ENCODE measurements around the gene UBAC1. TPM values are rescaled to one million over a fixed set of nuclear protein-coding genes. Genes with fewer than 3 reads are reported as not detected.

The UBAC1 gene
- total and polyA plus RNA-seq, 5 donors: 64.0 to 88.7 (median 83.3) TPM

DNA sequence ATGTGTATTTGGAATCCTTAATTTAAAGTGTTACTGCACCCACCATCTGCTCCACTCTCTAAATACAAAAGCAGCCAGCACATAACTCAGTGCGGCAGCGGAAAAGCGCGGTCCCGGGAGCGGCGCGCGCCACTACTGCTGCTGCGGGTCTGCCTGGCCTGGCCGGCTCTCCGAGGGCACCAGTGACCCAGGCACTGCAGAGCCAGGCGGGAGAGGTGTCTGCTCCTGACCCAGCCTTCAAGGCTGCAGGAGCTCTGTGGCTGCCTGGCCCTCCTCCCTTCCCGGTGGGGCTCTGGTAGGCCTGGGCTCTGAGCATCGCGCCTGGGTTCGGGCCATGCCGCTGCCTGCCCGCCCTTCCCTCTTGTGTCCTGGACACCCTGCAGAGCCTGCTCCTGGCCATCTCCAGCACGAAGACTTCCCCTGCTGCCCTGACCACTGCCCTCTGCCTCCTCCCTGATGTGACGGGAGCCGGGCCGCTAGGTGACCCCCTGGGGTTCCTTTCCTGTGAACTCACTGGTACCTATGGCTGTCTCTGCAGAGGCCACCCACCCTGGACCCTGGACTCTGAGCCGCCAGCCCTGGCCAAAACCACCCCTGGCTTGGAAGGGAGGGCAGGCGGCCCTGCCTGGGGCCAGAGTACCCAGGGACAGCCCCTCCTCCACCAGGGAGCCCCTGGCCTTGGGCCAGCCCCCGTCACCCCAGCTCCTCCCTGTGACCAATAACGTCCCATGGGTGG, 32.8 kb upstream of the UBAC1 start:
- no peak for ATAC-seq
- DNase-seq: no peak
- no peak overlapping the region for H3K27ac ChIP-seq (ENCODE audit: low read length)
- H3K27me3 ChIP-seq (ENCODE audit: control insufficient read depth, insufficient read depth): no peaks in the 10 kb centered on the region
- H3K9me3 ChIP-seq (ENCODE audit: control insufficient read depth, low read length): no peaks in the 10 kb centered on the region
- WGBS: 87% methylated on average over 27 of the region's 27 CpGs
- no peak overlapping the region for H3K4me3 ChIP-seq (ENCODE audit: low read length)
- intact Hi-C loops (cut with DNase I): no loop called here
- H3K4me1 ChIP-seq (ENCODE audit: control insufficient read depth, insufficient read depth, low read length): no peaks in the 10 kb centered on the region

DNA sequence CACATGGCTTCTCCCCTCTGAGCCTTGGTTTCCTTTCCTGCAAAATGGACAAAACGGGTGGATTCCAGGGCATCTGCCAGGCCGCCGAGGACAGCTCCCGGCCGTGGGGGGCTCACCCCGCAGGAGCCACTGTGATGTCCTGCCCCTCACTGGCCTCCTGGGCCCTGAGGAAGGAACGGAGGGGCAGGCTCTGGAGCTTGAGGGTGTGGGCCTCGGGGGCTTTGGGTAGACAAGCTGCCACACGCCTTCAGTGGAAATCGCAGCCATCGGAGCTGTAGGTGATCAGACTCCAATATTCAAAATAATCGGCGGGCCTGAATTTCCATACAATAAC, 32.2 kb upstream of the UBAC1 start:
- Histone ChIP-seq H3K4me3 (ENCODE audit: low read length) (no peak overlapping the region), H3K9me3 (ENCODE audit: control insufficient read depth, low read length) (no peaks in the 10 kb centered on the region), H3K27ac (ENCODE audit: low read length) (peak overlapping the region; percentile 37), H3K27me3 (ENCODE audit: control insufficient read depth, insufficient read depth) (no peaks in the 10 kb centered on the region), H3K4me1 (ENCODE audit: control insufficient read depth, insufficient read depth, low read length) (no peaks in the 10 kb centered on the region)
- DNase-seq (no peak), ATAC-seq (no peak)
- intact Hi-C loops (cut with DNase I): no loop called here
- 55% methylated on average over 13 of the region's 13 CpGs for WGBS

DNA sequence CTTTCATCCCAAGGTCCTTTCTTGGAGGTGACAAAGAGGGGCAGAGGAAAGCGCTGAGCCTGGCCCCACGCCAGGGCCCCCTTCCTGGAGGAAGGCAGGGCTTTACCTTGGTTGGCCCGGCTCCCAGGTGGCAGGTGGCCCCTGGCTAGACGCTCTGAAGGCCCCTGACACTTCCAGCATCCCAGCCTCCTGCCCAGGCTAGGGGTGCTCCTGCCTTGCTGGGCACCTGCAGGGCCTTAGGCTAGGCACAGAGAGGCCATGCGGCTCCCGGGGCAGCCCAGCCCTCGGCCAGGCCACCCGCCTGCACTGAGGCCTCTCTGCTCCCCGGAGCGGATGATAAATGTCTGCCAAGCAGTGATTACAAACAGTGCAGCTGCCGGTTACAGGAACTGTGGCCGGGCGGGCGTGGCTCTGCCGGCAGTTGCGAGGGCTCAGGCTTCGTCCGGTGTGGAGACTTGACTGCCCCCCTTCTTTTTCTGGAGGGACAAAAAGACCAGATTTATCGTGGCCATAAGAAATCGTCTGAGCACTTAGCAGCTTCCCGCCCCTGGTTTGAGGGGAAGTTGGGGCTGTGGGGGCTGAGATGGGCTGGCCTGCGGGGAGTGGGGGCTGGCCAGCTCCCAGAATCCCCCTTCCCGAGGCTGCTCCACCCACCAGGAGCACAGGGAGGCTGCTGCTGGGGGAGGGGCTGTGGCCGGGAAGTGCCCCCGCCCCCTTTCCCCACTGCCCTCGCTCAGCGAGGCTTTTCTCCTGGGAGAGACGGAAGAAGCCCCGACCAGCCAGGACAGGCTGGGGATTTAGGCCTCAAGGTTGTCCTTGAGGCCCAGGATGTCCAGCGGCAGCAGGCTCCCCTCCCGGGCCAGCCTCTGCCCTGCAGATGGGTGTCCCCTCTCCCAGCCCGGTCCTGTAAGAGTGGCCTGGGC, 31.6 kb upstream of the UBAC1 start:
- Histone ChIP-seq H3K4me1 (ENCODE audit: control insufficient read depth, insufficient read depth, low read length) (no peaks in the 10 kb centered on the region), H3K9me3 (ENCODE audit: control insufficient read depth, low read length) (no peaks in the 10 kb centered on the region), H3K27ac (ENCODE audit: low read length) (peak overlapping the region; percentile 37), H3K27me3 (ENCODE audit: control insufficient read depth, insufficient read depth) (no peaks in the 10 kb centered on the region), H3K4me3 (ENCODE audit: low read length) (peak overlapping the region; percentile 2)
- ATAC-seq (peak; percentile 89), DNase-seq (peak; percentile 91 to 97 (median 95))
- intact Hi-C loops (cut with DNase I): no loop called here
- 5% methylated on average over 32 of the region's 32 CpGs for WGBS

DNA sequence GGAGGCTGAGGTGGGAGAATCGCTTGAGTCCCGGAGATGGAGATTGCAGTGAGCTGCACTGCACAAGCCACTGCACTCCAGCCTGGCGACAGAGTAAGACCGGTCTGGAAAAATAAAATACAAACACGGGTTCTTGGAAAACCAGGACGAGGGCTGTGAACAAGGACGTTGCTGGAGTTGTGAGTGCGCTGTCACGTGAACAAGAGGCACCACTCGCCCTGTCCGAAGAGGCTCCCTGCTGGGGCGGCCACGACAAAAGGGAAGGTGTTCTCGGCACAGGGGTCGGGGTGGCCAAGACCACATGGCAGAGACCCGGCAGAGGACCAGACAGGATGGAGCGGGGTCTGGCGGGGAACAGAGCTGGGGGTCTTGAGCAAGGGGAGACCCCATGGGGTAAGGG, 30.6 kb upstream of the UBAC1 start:
- H3K9me3 ChIP-seq (ENCODE audit: control insufficient read depth, low read length): no peaks in the 10 kb centered on the region
- intact Hi-C loops (cut with DNase I): no loop called here
- no peaks in the 10 kb centered on the region for H3K27me3 ChIP-seq (ENCODE audit: control insufficient read depth, insufficient read depth)
- ATAC-seq (no peak), DNase-seq (no peak)
- no peak overlapping the region for H3K27ac ChIP-seq (ENCODE audit: low read length)
- no peak overlapping the region for H3K4me3 ChIP-seq (ENCODE audit: low read length)
- WGBS: 85% methylated on average over 18 of the region's 18 CpGs
- H3K4me1 ChIP-seq (ENCODE audit: control insufficient read depth, insufficient read depth, low read length): no peaks in the 10 kb centered on the region

DNA sequence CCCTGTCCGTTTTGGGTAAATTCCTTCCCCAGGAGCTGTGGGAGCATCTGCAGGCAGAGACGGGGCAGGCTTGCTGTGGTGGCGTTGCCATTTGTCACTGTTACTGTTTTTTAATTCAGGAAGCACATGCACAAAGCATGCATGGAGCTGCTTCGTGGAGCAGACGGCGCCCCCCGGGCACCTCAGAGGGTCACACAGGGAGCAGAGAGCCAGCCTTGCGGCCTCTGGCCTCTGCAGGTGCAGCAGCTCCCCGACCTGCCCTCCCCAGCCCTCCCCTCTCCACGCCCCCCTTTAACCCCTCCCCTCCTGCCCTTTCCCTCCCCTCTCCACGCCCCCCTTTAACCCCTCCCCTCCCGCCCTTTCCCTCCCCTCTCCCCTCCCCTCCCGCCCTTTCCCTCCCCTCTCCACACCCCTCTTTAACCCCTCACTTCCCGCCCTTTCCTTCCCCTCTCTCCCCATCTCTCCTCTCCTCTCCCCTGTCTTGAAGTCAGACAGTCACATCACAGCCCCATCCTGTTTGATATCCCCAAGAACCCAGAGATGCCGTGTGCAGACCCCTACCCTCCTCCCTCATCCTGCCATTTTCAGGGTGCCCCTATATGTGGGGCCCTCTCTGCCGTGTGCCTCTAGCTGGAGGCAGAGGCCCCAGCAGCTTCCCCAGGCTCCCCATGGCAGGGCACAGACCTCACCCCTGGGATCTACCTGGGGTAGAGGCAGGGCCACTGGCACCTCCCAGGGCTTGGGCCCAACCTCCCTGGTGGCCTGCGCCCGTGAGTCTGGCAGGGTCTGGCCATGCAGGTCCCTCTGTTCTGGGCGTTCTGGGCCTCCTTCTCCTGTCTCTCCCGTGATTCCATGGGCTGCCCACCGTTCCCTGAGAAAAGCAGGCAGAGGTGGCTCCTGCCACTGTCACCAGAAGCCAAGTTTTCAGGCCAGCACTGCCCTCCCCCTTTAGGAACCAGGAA, 29.6 kb upstream of the UBAC1 start:
- intact Hi-C loops (cut with DNase I): no loop called here
- ATAC-seq: peak; percentile 11 to 35

DNA sequence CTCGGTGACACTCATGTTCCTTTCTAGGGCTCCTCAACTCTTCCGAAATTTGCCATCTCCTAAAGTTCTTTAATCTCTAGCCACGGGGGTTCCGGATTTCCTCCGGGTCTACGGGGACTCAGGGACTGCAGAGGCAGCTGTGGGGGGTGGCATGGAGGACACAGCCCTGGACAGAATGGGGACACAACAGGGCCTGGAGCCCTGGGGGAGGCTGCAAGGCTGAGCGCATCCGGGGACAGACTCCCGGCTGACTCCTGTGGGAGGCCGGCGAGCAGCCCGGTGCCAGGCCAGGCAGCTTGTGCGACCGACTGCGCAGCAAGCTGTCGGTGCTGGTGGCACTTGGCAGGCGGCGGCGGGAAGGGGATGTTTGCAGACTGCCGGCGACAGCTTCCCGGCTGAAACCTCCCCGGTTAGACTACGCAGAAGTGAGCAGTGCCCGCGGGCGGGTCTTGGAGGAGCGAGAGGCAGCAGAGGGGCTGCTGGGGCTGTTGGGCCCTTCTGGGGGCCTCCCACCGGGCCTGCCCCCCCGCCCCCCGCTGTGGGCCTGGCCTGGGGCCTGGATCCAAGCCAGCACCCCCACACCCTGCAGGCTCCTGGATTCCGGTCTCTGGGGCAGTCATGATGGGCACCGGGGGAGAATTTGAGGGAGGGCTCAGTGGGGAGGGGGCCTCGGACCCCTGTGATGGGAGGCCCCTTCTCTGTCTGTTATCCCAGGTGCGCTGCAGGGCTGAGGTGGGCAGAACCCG, 28.7 kb upstream of the UBAC1 start:
- ATAC-seq: no peak
- Histone ChIP-seq H3K27me3 (ENCODE audit: control insufficient read depth, insufficient read depth) (no peaks in the 10 kb centered on the region), H3K4me1 (ENCODE audit: control insufficient read depth, insufficient read depth, low read length) (no peaks in the 10 kb centered on the region), H3K4me3 (ENCODE audit: low read length) (no peak overlapping the region), H3K27ac (ENCODE audit: low read length) (no peak overlapping the region), H3K9me3 (ENCODE audit: control insufficient read depth, low read length) (no peaks in the 10 kb centered on the region)
- WGBS: 32% methylated on average over 36 of the region's 36 CpGs
- peak in 2 of 3 donors; percentile 72 to 78 for DNase-seq
- intact Hi-C loops (cut with DNase I): no loop called here

More for the DNA sequence above, 29.6 kb upstream of the UBAC1 start:
- H3K27ac ChIP-seq (ENCODE audit: low read length): no peak overlapping the region
- WGBS: 32% methylated on average over 21 of the region's 21 CpGs
- H3K27me3 ChIP-seq (ENCODE audit: control insufficient read depth, insufficient read depth): no peaks in the 10 kb centered on the region
- H3K4me1 ChIP-seq (ENCODE audit: control insufficient read depth, insufficient read depth, low read length): no peaks in the 10 kb centered on the region
- H3K9me3 ChIP-seq (ENCODE audit: control insufficient read depth, low read length): no peaks in the 10 kb centered on the region
- H3K4me3 ChIP-seq (ENCODE audit: low read length): no peak overlapping the region
- peak in 1 of 3 donors; percentile 79 for DNase-seq

DNA sequence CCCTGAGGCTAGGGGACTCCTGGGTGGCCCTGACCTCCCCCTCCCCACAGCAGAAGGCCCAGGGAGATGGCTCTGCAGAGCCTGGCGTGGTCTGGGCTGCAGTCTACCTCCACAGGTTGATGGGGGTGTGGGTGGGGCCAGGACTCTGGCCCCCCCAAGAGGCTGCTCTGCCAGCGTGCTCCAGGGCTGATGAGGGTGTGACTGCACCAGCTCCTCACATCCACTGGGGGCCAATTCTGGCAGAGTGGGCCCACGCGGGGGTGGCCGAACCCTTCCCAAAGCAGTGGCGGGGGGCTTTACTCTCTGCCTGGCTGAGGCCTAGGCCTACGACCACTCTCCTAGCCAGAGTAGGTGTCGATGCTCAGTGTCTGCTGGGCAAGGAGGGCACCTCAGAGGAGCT, 28.0 kb upstream of the UBAC1 start:
- no peak for DNase-seq
- 92% methylated on average over 8 of the region's 8 CpGs for WGBS
- Histone ChIP-seq H3K4me1 (ENCODE audit: control insufficient read depth, insufficient read depth, low read length) (peaks cover 3% of the 10 kb centered on the region), H3K27me3 (ENCODE audit: control insufficient read depth, insufficient read depth) (no peaks in the 10 kb centered on the region), H3K9me3 (ENCODE audit: control insufficient read depth, low read length) (no peaks in the 10 kb centered on the region), H3K27ac (ENCODE audit: low read length) (no peak overlapping the region), H3K4me3 (ENCODE audit: low read length) (no peak overlapping the region)
- no peak for ATAC-seq
- intact Hi-C loops (cut with DNase I): no loop called here

DNA sequence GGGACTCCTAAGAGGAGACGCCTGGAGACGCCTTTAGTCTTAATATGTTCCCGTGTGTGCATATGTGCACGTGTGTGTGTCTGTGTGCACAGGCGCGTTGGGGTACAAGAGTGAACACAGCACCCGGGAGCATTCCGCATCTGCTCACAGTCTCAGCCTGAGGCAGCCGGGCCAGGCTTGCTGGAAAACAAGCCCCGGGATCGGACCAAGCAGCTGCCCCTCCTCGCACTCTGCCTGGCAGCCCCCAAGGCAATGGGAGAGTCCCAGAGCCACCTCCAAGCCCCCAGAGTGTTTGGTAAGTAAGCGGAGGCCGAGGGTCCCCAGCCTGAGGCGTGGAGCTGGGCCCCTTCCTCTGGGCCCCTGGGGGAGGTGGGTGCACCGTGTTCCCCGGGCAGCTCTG, 27.3 kb upstream of the UBAC1 start:
- no peaks in the 10 kb centered on the region for H3K9me3 ChIP-seq (ENCODE audit: control insufficient read depth, low read length)
- 93% methylated on average over 17 of the region's 17 CpGs for WGBS
- no peak overlapping the region for H3K4me3 ChIP-seq (ENCODE audit: low read length)
- intact Hi-C loops (cut with DNase I): no loop called here
- DNase-seq (no peak), ATAC-seq (no peak)
- no peaks in the 10 kb centered on the region for H3K27me3 ChIP-seq (ENCODE audit: control insufficient read depth, insufficient read depth)
- peaks cover 3% of the 10 kb centered on the region for H3K4me1 ChIP-seq (ENCODE audit: control insufficient read depth, insufficient read depth, low read length)
- no peak overlapping the region for H3K27ac ChIP-seq (ENCODE audit: low read length)

DNA sequence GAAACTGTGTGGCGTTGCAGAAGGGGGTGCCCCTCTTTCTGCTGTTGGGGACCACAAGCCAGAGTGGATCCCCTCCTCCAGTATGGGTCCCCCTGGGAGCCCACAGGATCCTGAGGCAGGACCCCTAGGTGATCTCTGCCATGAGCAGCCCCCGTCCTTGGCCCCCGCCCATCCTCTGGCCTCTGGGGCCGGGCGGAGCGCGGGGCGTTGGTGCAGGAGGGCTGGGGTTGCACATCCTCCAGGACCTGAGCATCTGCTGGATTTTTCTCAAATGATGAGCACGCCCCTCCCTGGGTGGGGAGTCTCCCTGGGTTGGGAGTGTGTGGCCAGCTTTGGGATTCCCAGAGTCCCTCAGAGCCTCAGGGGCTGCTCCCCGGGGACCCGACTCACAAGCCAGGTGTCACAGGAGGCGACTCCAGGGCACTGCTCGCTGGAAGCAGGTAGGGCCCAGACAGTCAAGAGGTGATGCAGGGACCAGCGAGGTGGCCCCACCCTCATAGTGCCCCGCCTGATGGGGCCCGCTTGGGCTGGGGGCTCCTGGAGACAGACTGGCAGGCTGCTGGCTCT, 26.7 kb upstream of the UBAC1 start:
- DNase-seq: no peak
- intact Hi-C loops (cut with DNase I): no loop called here
- H3K4me3 ChIP-seq (ENCODE audit: low read length): no peak overlapping the region

DNA sequence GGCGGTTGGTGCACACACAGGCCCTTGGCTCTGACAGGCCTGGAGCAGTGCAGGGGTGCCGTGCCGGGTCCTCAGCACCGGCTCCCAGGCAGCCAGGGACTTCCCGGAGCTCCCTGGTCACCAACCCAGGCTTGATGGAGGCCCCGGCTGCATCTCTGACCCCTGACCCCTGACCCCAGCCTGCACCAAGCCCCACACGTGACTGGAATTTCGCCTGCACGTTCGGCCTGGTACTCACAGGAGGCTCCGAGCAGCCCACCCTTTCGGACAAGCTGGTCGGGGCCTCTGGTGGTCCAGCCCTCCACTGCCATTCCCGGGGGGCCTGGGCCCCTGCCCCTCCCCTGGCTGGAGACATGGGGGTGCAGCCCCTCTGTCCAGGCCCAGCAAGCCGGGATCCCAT, 25.4 kb upstream of the UBAC1 start:
- DNase-seq (no peak), ATAC-seq (no peak)
- Histone ChIP-seq H3K27ac (ENCODE audit: low read length) (no peak overlapping the region), H3K9me3 (ENCODE audit: control insufficient read depth, low read length) (no peaks in the 10 kb centered on the region), H3K4me1 (ENCODE audit: control insufficient read depth, insufficient read depth, low read length) (peaks cover 3% of the 10 kb centered on the region), H3K4me3 (ENCODE audit: low read length) (no peak overlapping the region), H3K27me3 (ENCODE audit: control insufficient read depth, insufficient read depth) (no peaks in the 10 kb centered on the region)
- 77% methylated on average over 15 of the region's 15 CpGs for WGBS
- intact Hi-C loops (cut with DNase I): no loop called here

More for the DNA sequence above, 26.7 kb upstream of the UBAC1 start:
- ATAC-seq: no peak
- Histone ChIP-seq H3K9me3 (ENCODE audit: control insufficient read depth, low read length) (no peaks in the 10 kb centered on the region), H3K27ac (ENCODE audit: low read length) (no peak overlapping the region), H3K4me1 (ENCODE audit: control insufficient read depth, insufficient read depth, low read length) (peaks cover 3% of the 10 kb centered on the region), H3K27me3 (ENCODE audit: control insufficient read depth, insufficient read depth) (no peaks in the 10 kb centered on the region)
- WGBS: 94% methylated on average over 16 of the region's 16 CpGs
